IPS-20b (cell line): Measurements from ENCODE around the gene AHNAK.

Experiments
- H3K27ac ChIP-seq: one replicate; pipeline ENCODE4 v1.5.1; 2013; ENCODE audit warnings: low read length
- H3K27me3 ChIP-seq: 2 replicates; pipeline ENCODE4 v1.6.1; 2013; ENCODE audit warnings: mild to moderate bottlenecking, low read length, inconsistent platforms; ENCODE audit not compliant: insufficient read depth
- H3K36me3 ChIP-seq: 2 replicates; pipeline ENCODE4 v1.6.1; 2013; ENCODE audit warnings: low read depth, mild to moderate bottlenecking, inconsistent platforms, low read length, moderate library complexity; ENCODE audit not compliant: insufficient read depth
- H3K4me1 ChIP-seq: 2 replicates; pipeline ENCODE4 v1.6.1; 2013; ENCODE audit warnings: mild to moderate bottlenecking, control low read depth, inconsistent platforms, low read length, moderate library complexity; ENCODE audit not compliant: insufficient read depth
- H3K4me3 ChIP-seq: 2 replicates; pipeline ENCODE4 v1.5.1; 2013; ENCODE audit warnings: mild to moderate bottlenecking, low read length, inconsistent platforms
- H3K9ac ChIP-seq: 2 replicates; pipeline ENCODE4 v1.6.1; 2013; ENCODE audit warnings: low read depth, mild to moderate bottlenecking, inconsistent platforms, low read length, moderate library complexity
- H3K9me3 ChIP-seq: 2 replicates; pipeline ENCODE4 v1.6.1; 2013; ENCODE audit warnings: mild to moderate bottlenecking, low read depth, low read length, inconsistent platforms; ENCODE audit not compliant: insufficient read depth

AHNAK gene

GRCh38 chr11:62498492-62499286 lies 47.9 kb downstream of the AHNAK start:
- Histone ChIP-seq H3K27me3 (peaks cover 13% of the 10 kb centered on the region; the same call in 1 of the 2 replicates), H3K4me3 (no peak overlapping the region), H3K9ac (no peak overlapping the region), H3K9me3 (no peaks in the 10 kb centered on the region), H3K27ac (no peak overlapping the region), H3K4me1 (peaks cover 7% of the 10 kb centered on the region; the same call in 1 of the 2 replicates), H3K36me3 (no peaks in the 10 kb centered on the region)

GRCh38 chr11:62498031-62498430 lies 48.6 kb downstream of the AHNAK start:
- H3K9me3 ChIP-seq, result no peaks in the 10 kb centered on the region
- no peak overlapping the region for H3K9ac ChIP-seq
- H3K4me1 ChIP-seq, result peaks cover 7% of the 10 kb centered on the region; the same call in 1 of the 2 replicates
- H3K36me3 ChIP-seq, result no peaks in the 10 kb centered on the region
- no peak overlapping the region for H3K27ac ChIP-seq
- H3K27me3 ChIP-seq, result peaks cover 13% of the 10 kb centered on the region; the same call in 1 of the 2 replicates
- H3K4me3 ChIP-seq, result no peak overlapping the region

- no peak overlapping the region for H3K27ac ChIP-seq
- no peak overlapping the region for H3K4me3 ChIP-seq
- H3K4me1 ChIP-seq, result peaks cover 7% of the 10 kb centered on the region; the same call in 1 of the 2 replicates
- H3K36me3 ChIP-seq, result no peaks in the 10 kb centered on the region
- peaks cover 8% of the 10 kb centered on the region; the same call in 1 of the 2 replicates for H3K27me3 ChIP-seq
- no peaks in the 10 kb centered on the region for H3K9me3 ChIP-seq
- no peak overlapping the region for H3K9ac ChIP-seq
These were observed 49.3 kb downstream of the AHNAK start for GRCh38 chr11:62497132-62497801.

GRCh38 chr11:62496676-62497075 lies 49.9 kb downstream of the AHNAK start:
- H3K4me3 ChIP-seq, result no peak overlapping the region
- no peaks in the 10 kb centered on the region for H3K9me3 ChIP-seq
- peaks cover 7% of the 10 kb centered on the region; the same call in 1 of the 2 replicates for H3K4me1 ChIP-seq
- no peaks in the 10 kb centered on the region for H3K36me3 ChIP-seq
- 0 out of 2 replicates have a peak, but pooled peaks cover 4% of the 10 kb centered on the region for H3K27me3 ChIP-seq
- H3K27ac ChIP-seq, result no peak overlapping the region
- no peak overlapping the region for H3K9ac ChIP-seq

GRCh38 chr11:62494246-62494645 lies 52.4 kb downstream of the AHNAK start:
- H3K27me3 ChIP-seq, result no peaks in the 10 kb centered on the region
- H3K36me3 ChIP-seq, result no peaks in the 10 kb centered on the region
- H3K9ac ChIP-seq, result no peak overlapping the region
- no peaks in the 10 kb centered on the region for H3K4me1 ChIP-seq
- H3K9me3 ChIP-seq, result no peaks in the 10 kb centered on the region
- H3K4me3 ChIP-seq, result no peak overlapping the region
- no peak overlapping the region for H3K27ac ChIP-seq

- H3K27me3 ChIP-seq, result no peaks in the 10 kb centered on the region
- H3K9ac ChIP-seq, result no peak overlapping the region
- H3K36me3 ChIP-seq, result no peaks in the 10 kb centered on the region
- H3K27ac ChIP-seq, result no peak overlapping the region
- H3K4me3 ChIP-seq, result no peak overlapping the region
- no peaks in the 10 kb centered on the region for H3K4me1 ChIP-seq
- H3K9me3 ChIP-seq, result no peaks in the 10 kb centered on the region
These were observed 52.8 kb downstream of the AHNAK start for GRCh38 chr11:62493801-62494200.

GRCh38 chr11:62492586-62492985 lies 54.0 kb downstream of the AHNAK start:
- H3K27me3 ChIP-seq, result no peaks in the 10 kb centered on the region
- H3K9me3 ChIP-seq, result no peaks in the 10 kb centered on the region
- H3K9ac ChIP-seq, result no peak overlapping the region
- no peaks in the 10 kb centered on the region for H3K4me1 ChIP-seq
- H3K4me3 ChIP-seq, result no peak overlapping the region
- no peaks in the 10 kb centered on the region for H3K36me3 ChIP-seq
- no peak overlapping the region for H3K27ac ChIP-seq

- Histone ChIP-seq H3K9me3 (no peaks in the 10 kb centered on the region), H3K27me3 (no peaks in the 10 kb centered on the region), H3K4me3 (no peak overlapping the region), H3K27ac (no peak overlapping the region), H3K4me1 (no peaks in the 10 kb centered on the region), H3K9ac (no peak overlapping the region), H3K36me3 (no peaks in the 10 kb centered on the region)
These were observed 54.9 kb downstream of the AHNAK start for GRCh38 chr11:62491571-62492329.

- no peak overlapping the region for H3K9ac ChIP-seq
- H3K27me3 ChIP-seq, result no peaks in the 10 kb centered on the region
- H3K36me3 ChIP-seq, result no peaks in the 10 kb centered on the region
- no peak overlapping the region for H3K27ac ChIP-seq
- H3K9me3 ChIP-seq, result no peaks in the 10 kb centered on the region
- H3K4me3 ChIP-seq, result no peak overlapping the region
- no peaks in the 10 kb centered on the region for H3K4me1 ChIP-seq
These were observed 57.4 kb downstream of the AHNAK start for GRCh38 chr11:62489204-62489603.

- H3K27me3 ChIP-seq, result no peaks in the 10 kb centered on the region
- H3K4me3 ChIP-seq, result no peak overlapping the region
- H3K9ac ChIP-seq, result no peak overlapping the region
- H3K27ac ChIP-seq, result no peak overlapping the region
- no peaks in the 10 kb centered on the region for H3K4me1 ChIP-seq
- no peaks in the 10 kb centered on the region for H3K9me3 ChIP-seq
- no peaks in the 10 kb centered on the region for H3K36me3 ChIP-seq
These were observed 58.7 kb downstream of the AHNAK start for GRCh38 chr11:62487738-62488551.

- Histone ChIP-seq H3K36me3 (no peaks in the 10 kb centered on the region), H3K27ac (no peak overlapping the region), H3K9ac (no peak overlapping the region), H3K9me3 (no peaks in the 10 kb centered on the region), H3K4me3 (no peak overlapping the region), H3K4me1 (no peaks in the 10 kb centered on the region), H3K27me3 (no peaks in the 10 kb centered on the region)
These were observed 59.5 kb downstream of the AHNAK start for GRCh38 chr11:62487136-62487535.
